Measurements from ENCODE around the gene MFAP3.
"Not testable (repeated sequence)": the region's sequence is repeated elsewhere in the genome, so short reads cannot be mapped to it uniquely, and the experiment has no call there.

Gene MFAP3

DNA sequence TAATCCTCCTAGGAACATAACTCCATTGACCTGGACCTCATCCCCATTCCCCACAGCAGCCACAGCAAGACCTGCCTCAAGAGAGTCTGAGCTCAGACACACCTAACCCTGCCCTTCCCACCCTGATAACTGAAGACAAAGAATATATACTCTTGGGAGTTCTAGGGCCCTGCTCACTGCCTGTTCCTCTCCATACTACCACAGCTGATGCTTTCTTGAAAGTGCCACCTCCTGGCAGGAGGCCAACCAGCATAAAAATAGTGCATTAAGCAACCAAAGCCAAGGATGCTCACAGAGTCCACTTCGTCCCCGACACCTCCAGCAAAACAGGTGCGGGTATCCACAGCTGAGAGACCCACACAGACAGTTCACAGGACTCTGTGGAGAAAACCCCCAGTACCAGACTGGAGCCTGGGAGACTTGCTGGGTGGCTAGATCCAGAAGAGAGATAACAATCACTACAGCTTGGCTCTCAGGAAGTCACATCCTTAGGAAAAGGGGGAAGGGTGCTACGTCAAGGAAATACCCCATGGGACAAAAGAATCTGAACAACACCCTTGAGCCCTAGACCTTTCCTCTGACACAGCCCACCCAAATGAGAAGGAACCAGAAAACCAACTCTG is 23.6 kb upstream of the MFAP3 start:
- TF ChIP-seq GLIS3 (CRISPR knock-in tag; IDR thresholded peaks at IDR 0.05) (no peak), BACH2 (CRISPR knock-in tag; IDR thresholded peaks at IDR 0.05; ENCODE audit: borderline replicate concordance) (no peak), ISL1 (CRISPR knock-in tag; IDR thresholded peaks at IDR 0.05) (no peak), SNAI2 (CRISPR knock-in tag; IDR thresholded peaks at IDR 0.05) (no peak), CSDC2 (CRISPR knock-in tag; IDR thresholded peaks at IDR 0.05) (no peak), ZNF70 (CRISPR knock-in tag; IDR thresholded peaks at IDR 0.05) (no peak), OSR1 (CRISPR knock-in tag; IDR thresholded peaks at IDR 0.05) (no peak), ZNF8 (CRISPR knock-in tag; IDR thresholded peaks at IDR 0.05) (no peak), ZNF565 (CRISPR knock-in tag; conservative IDR thresholded peaks at IDR 0.05; ENCODE audit: low read depth) (no peak)
- TF ChIP-seq, protein P1, sequence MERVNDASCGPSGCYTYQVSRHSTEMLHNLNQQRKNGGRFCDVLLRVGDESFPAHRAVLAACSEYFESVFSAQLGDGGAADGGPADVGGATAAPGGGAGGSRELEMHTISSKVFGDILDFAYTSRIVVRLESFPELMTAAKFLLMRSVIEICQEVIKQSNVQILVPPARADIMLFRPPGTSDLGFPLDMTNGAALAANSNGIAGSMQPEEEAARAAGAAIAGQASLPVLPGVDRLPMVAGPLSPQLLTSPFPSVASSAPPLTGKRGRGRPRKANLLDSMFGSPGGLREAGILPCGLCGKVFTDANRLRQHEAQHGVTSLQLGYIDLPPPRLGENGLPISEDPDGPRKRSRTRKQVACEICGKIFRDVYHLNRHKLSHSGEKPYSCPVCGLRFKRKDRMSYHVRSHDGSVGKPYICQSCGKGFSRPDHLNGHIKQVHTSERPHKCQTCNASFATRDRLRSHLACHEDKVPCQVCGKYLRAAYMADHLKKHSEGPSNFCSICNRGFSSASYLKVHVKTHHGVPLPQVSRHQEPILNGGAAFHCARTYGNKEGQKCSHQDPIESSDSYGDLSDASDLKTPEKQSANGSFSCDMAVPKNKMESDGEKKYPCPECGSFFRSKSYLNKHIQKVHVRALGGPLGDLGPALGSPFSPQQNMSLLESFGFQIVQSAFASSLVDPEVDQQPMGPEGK (CRISPR knock-in tag; IDR thresholded peaks at IDR 0.05; ENCODE audit: borderline replicate concordance): no peak
- no peak for ATAC-seq

GRCh38 chr5:154018919-154019318 is 19.8 kb upstream of the MFAP3 start:
- not testable (repeated sequence) for ATAC-seq

DNA sequence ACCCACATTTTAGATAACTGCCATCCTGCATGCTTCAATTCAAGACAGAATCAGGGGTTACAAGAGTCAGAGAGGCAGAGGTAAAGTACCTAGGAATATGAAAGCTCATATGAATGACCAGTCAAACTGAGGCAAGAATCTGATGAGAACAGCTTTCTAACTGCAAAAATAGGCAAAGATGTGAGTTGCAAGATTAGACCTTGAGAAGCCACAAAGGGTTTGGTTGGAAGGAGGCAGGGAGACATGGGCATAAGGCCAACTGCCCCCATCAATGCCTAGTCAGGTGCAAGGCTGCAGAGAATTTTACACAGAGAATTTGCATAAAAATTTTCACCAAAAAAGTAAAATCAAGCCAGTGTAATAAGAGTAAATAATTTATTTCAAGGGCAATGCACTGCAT is 12.8 kb upstream of the MFAP3 start:
- no peak for ATAC-seq
- TF ChIP-seq ZFP3 (CRISPR knock-in tag; IDR thresholded peaks at IDR 0.05) (no peak), CSRNP3 (CRISPR knock-in tag; IDR thresholded peaks at IDR 0.05) (no peak), SNAI2 (CRISPR knock-in tag; IDR thresholded peaks at IDR 0.05) (no peak), OSR1 (CRISPR knock-in tag; IDR thresholded peaks at IDR 0.05) (no peak), GLIS3 (CRISPR knock-in tag; IDR thresholded peaks at IDR 0.05) (no peak), ZNF8 (CRISPR knock-in tag; IDR thresholded peaks at IDR 0.05) (no peak)
- TF ChIP-seq, protein P2, sequence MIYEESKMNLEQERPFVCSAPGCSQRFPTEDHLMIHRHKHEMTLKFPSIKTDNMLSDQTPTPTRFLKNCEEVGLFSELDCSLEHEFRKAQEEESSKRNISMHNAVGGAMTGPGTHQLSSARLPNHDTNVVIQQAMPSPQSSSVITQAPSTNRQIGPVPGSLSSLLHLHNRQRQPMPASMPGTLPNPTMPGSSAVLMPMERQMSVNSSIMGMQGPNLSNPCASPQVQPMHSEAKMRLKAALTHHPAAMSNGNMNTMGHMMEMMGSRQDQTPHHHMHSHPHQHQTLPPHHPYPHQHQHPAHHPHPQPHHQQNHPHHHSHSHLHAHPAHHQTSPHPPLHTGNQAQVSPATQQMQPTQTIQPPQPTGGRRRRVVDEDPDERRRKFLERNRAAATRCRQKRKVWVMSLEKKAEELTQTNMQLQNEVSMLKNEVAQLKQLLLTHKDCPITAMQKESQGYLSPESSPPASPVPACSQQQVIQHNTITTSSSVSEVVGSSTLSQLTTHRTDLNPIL (CRISPR knock-in tag; IDR thresholded peaks at IDR 0.05; ENCODE audit: low read depth): no peak

DNA sequence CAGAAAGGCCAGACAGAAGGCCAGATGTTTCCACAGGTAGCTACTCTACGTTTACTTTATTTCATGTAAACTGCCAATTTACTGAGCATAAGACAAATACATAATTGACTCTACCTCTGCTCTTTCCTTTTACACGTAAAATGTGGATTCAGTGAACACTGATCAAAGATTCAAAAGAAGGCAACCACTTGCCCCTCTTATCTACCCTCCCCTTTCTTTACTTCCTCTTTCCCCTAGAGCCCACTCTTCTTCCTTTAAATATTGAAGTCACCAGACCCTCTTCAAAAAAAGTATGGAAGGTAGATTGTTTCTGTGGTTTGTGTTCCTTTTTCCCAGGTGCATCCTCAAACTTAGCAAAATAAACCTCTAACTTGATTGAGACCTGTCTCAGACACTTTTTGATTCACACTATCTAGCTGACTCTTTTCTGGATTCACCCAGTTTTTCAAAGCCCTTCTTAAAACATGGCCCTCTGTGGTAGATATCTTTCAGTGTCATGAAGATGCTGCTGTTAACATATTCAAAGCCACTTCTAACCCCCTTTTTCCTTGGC is 6.8 kb upstream of the MFAP3 start:
- TF ChIP-seq ISL1 (CRISPR knock-in tag; IDR thresholded peaks at IDR 0.05): no peak
- no peak for TF ChIP-seq ZNF565 (CRISPR knock-in tag; conservative IDR thresholded peaks at IDR 0.05; ENCODE audit: low read depth)
- no peak for TF ChIP-seq OSR1 (CRISPR knock-in tag; IDR thresholded peaks at IDR 0.05)
- no peak for TF ChIP-seq ZNF70 (CRISPR knock-in tag; IDR thresholded peaks at IDR 0.05)
- no peak for TF ChIP-seq ZNF8 (CRISPR knock-in tag; IDR thresholded peaks at IDR 0.05)
- no peak for TF ChIP-seq ARNTL (CRISPR knock-in tag; IDR thresholded peaks at IDR 0.05; ENCODE audit: borderline replicate concordance, low read depth)
- no peak for TF ChIP-seq PPARA (CRISPR knock-in tag; IDR thresholded peaks at IDR 0.05; ENCODE audit: borderline replicate concordance)
- no peak for TF ChIP-seq TCF4 (CRISPR knock-in tag; IDR thresholded peaks at IDR 0.05; ENCODE audit: borderline replicate concordance)
- TF ChIP-seq SNAI2 (CRISPR knock-in tag; IDR thresholded peaks at IDR 0.05): no peak
- no peak for TF ChIP-seq BACH2 (CRISPR knock-in tag; IDR thresholded peaks at IDR 0.05; ENCODE audit: borderline replicate concordance)
- no peak for TF ChIP-seq CSRNP3 (CRISPR knock-in tag; IDR thresholded peaks at IDR 0.05)

DNA sequence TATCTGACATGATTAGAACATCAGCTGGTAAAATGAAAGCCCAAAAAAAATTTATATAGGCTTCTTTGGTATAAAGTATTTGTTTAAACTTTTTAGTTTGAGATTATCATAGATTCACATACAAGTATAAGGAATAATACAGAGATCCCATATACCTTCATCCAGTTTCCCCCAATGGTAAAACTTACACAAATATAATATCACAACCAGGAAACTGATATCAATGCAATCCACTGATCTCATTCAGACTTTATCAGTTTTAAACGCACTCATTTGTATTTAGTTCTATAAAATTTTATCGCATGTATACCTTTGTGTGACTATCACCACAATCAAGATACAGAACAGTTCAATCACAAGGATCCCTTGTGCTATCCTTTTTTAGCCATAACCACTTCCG is 3.8 kb upstream of the MFAP3 start:
- no peak for ATAC-seq
- TF ChIP-seq ESRRG (CRISPR knock-in tag; IDR thresholded peaks at IDR 0.05): no peak
- no peak for TF ChIP-seq RARB (CRISPR knock-in tag; IDR thresholded peaks at IDR 0.05)
- TF ChIP-seq ZFP3 (CRISPR knock-in tag; IDR thresholded peaks at IDR 0.05): no peak
- TF ChIP-seq ZC3H10 (CRISPR knock-in tag; IDR thresholded peaks at IDR 0.05): no peak
- TF ChIP-seq PPARA (CRISPR knock-in tag; IDR thresholded peaks at IDR 0.05; ENCODE audit: borderline replicate concordance): no peak
- no peak for TF ChIP-seq ZNF8 (CRISPR knock-in tag; IDR thresholded peaks at IDR 0.05)
- no peak for TF ChIP-seq ISL1 (CRISPR knock-in tag; IDR thresholded peaks at IDR 0.05)
- TF ChIP-seq, protein P3, sequence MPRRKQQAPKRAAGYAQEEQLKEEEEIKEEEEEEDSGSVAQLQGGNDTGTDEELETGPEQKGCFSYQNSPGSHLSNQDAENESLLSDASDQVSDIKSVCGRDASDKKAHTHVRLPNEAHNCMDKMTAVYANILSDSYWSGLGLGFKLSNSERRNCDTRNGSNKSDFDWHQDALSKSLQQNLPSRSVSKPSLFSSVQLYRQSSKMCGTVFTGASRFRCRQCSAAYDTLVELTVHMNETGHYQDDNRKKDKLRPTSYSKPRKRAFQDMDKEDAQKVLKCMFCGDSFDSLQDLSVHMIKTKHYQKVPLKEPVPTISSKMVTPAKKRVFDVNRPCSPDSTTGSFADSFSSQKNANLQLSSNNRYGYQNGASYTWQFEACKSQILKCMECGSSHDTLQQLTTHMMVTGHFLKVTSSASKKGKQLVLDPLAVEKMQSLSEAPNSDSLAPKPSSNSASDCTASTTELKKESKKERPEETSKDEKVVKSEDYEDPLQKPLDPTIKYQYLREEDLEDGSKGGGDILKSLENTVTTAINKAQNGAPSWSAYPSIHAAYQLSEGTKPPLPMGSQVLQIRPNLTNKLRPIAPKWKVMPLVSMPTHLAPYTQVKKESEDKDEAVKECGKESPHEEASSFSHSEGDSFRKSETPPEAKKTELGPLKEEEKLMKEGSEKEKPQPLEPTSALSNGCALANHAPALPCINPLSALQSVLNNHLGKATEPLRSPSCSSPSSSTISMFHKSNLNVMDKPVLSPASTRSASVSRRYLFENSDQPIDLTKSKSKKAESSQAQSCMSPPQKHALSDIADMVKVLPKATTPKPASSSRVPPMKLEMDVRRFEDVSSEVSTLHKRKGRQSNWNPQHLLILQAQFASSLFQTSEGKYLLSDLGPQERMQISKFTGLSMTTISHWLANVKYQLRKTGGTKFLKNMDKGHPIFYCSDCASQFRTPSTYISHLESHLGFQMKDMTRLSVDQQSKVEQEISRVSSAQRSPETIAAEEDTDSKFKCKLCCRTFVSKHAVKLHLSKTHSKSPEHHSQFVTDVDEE (CRISPR knock-in tag; IDR thresholded peaks at IDR 0.05): no peak
- no peak for TF ChIP-seq BACH2 (CRISPR knock-in tag; IDR thresholded peaks at IDR 0.05; ENCODE audit: borderline replicate concordance)

More for the DNA sequence above, 6.8 kb upstream of the MFAP3 start:
- ATAC-seq: no peak
